C4-2B (cell line): ENCODE results near the gene BMP2K.

ENCODE experiments used
- H3K27ac ChIP-seq: fragments of 450-650 bp; 2 replicates; pipeline ENCODE4 v1.5.1; 2017
- CTCF ChIP-seq: fragments of 450-650 bp; conservative IDR thresholded peaks from 2 replicates; pipeline ENCODE4 v1.5.1; 2017; ENCODE audit warnings: mild to moderate bottlenecking
- ZFX ChIP-seq: fragments of 450-650 bp; IDR thresholded peaks from 2 replicates; pipeline ENCODE4 v1.6.1; 2017

The BMP2K gene

GRCh38 chr4:78764498-78764961, 11.6 kb upstream of the BMP2K start:
- H3K27ac ChIP-seq: no peak overlapping the region
- no peak for TF ChIP-seq CTCF
- TF ChIP-seq ZFX: no peak

- TF ChIP-seq CTCF (no peak), ZFX (no peak)
- no peak overlapping the region for H3K27ac ChIP-seq
Measured at GRCh38 chr4:78765432-78766006, 10.6 kb upstream of the BMP2K start.

- H3K27ac ChIP-seq: no peak overlapping the region
- no peak for TF ChIP-seq CTCF
- TF ChIP-seq ZFX: no peak
Measured at GRCh38 chr4:78766026-78766425, 10.1 kb upstream of the BMP2K start.

- no peak for TF ChIP-seq ZFX
- no peak for TF ChIP-seq CTCF
- no peak overlapping the region for H3K27ac ChIP-seq
Measured at GRCh38 chr4:78766650-78767049, 9.5 kb upstream of the BMP2K start.

- no peak overlapping the region for H3K27ac ChIP-seq
- TF ChIP-seq ZFX: no peak
- TF ChIP-seq CTCF: no peak
Measured at GRCh38 chr4:78767350-78767749, 8.8 kb upstream of the BMP2K start.

- no peak for TF ChIP-seq ZFX
- TF ChIP-seq CTCF: no peak
- no peak overlapping the region for H3K27ac ChIP-seq
Measured at GRCh38 chr4:78768452-78769180, 7.5 kb upstream of the BMP2K start.

GRCh38 chr4:78770091-78770642, 6.0 kb upstream of the BMP2K start:
- H3K27ac ChIP-seq: no peak overlapping the region
- no peak for TF ChIP-seq ZFX
- TF ChIP-seq CTCF: no peak
